WTC11 (cell line): ENCODE results near the gene SEC22A. TPM values are rescaled to one million over a fixed set of nuclear protein-coding genes. Genes with fewer than 3 reads are reported as not detected.

Experiments used
- ATAC-seq: fragments of 200-7000 bp; cut with Tn5 transposase; 2 replicates; pipeline ENCODE4 v1.10.0; 2021; ENCODE audit warnings: mild to moderate bottlenecking, moderate library complexity
- CTCF ChIA-PET: fragments of 300-600 bp; sonication (Branson Sonifier 250); formaldehyde crosslinking; loops from one replicate; lab custom pipeline; 2021; ENCODE audit warnings: antibody characterized with exemption; lab: Charles Lee
- POLR2A ChIA-PET: fragments of 350-600 bp; sonication (Branson Sonifier 250); formaldehyde crosslinking; loops from one replicate; lab custom pipeline; 2021; ENCODE audit warnings: antibody characterized with exemption; lab: Charles Lee
- DNase-seq: peaks from one replicate; pipeline ENCODE4 v3.0.0; 2021; ENCODE audit warnings: low spot score
- H3K27ac Mint-ChIP-seq: 2 replicates; pipeline ENCODE4 v1.8.0; 2021; ENCODE audit warnings: mixed read lengths
- H3K27me3 Mint-ChIP-seq: 2 replicates; pipeline ENCODE4 v1.8.0; 2021; ENCODE audit warnings: low read depth, mild to moderate bottlenecking, moderate library complexity, mixed read lengths
- H3K36me3 Mint-ChIP-seq: 2 replicates; pipeline ENCODE4 v1.8.0; 2021; ENCODE audit warnings: mixed read lengths
- H3K4me1 Mint-ChIP-seq: 2 replicates; pipeline ENCODE4 v1.8.0; 2022; ENCODE audit warnings: mixed read lengths
- H3K4me3 Mint-ChIP-seq: 2 replicates; pipeline ENCODE4 v1.8.0; 2021; ENCODE audit warnings: mild to moderate bottlenecking, moderate library complexity, mixed read lengths
- H3K9me3 Mint-ChIP-seq: 2 replicates; pipeline ENCODE4 v1.8.0; 2021; ENCODE audit warnings: mixed read lengths
- CREM ChIP-seq: sonication (generic); formaldehyde crosslinking; IDR thresholded peaks from 2 replicates; pipeline ENCODE4 v1.8.1; 2022; ENCODE audit warnings: mild to moderate bottlenecking, missing genetic modification reagents, moderate library complexity
- ELF4 ChIP-seq: sonication (generic); formaldehyde crosslinking; IDR thresholded peaks from 2 replicates; pipeline ENCODE4 v1.8.1; 2022; ENCODE audit warnings: low read depth, mild to moderate bottlenecking, moderate library complexity, missing genetic modification reagents
- ESRRA ChIP-seq: sonication (generic); formaldehyde crosslinking; IDR thresholded peaks from 2 replicates; pipeline ENCODE4 v1.8.1; 2022; ENCODE audit warnings: mild to moderate bottlenecking, missing genetic modification reagents, borderline replicate concordance
- FOXP1 ChIP-seq: sonication (generic); formaldehyde crosslinking; IDR thresholded peaks from 2 replicates; pipeline ENCODE4 v1.8.0; 2022; ENCODE audit warnings: missing genetic modification reagents, mild to moderate bottlenecking, moderate library complexity, borderline replicate concordance
- NFATC4 ChIP-seq: fragments of 250-450 bp; sonication (Bioruptor Pico); IDR thresholded peaks from 2 replicates; pipeline ENCODE4 v1.9.0; 2021; ENCODE audit warnings: mild to moderate bottlenecking
- NFE2L1 ChIP-seq: sonication (generic); formaldehyde crosslinking; IDR thresholded peaks from 2 replicates; pipeline ENCODE4 v1.8.1; 2023; ENCODE audit warnings: missing genetic modification reagents
- NR1H2 ChIP-seq: sonication (generic); formaldehyde crosslinking; IDR thresholded peaks from 2 replicates; pipeline ENCODE4 v1.9.0; 2021; ENCODE audit warnings: mild to moderate bottlenecking, moderate library complexity, missing genetic modification reagents
- NR3C1 ChIP-seq: sonication (generic); formaldehyde crosslinking; conservative IDR thresholded peaks from 2 replicates; pipeline ENCODE4 v1.8.1; 2023; ENCODE audit warnings: low read depth, mild to moderate bottlenecking, missing genetic modification reagents
- SMAD3 ChIP-seq: sonication (generic); formaldehyde crosslinking; IDR thresholded peaks from 2 replicates; pipeline ENCODE4 v1.8.0; 2022; ENCODE audit warnings: missing genetic modification reagents, mild to moderate bottlenecking, borderline replicate concordance
- ZNF263 ChIP-seq: sonication (generic); formaldehyde crosslinking; IDR thresholded peaks from 2 replicates; pipeline ENCODE4 v1.8.1; 2022; ENCODE audit warnings: low read depth, mild to moderate bottlenecking, moderate library complexity, missing genetic modification reagents
- total RNA-seq: library from RNA; stranded (reverse); gene quantifications from 3 replicates; pipeline ENCODE4 v1.2.3, GENCODE V29; 2021
- TF ChIP-seq, protein P1 (sequence below): sonication (generic); formaldehyde crosslinking; IDR thresholded peaks from 2 replicates; pipeline ENCODE4 v1.8.1; 2023; ENCODE audit warnings: mild to moderate bottlenecking, missing genetic modification reagents, moderate library complexity
- TF ChIP-seq, protein P2 (sequence below): fragments of 250-450 bp; sonication (Bioruptor Pico); IDR thresholded peaks from 2 replicates; pipeline ENCODE4 v1.9.0; 2021; ENCODE audit warnings: mild to moderate bottlenecking
- TF ChIP-seq, protein P3 (sequence below): sonication (generic); formaldehyde crosslinking; IDR thresholded peaks from 2 replicates; pipeline ENCODE4 v1.8.0; 2023; ENCODE audit warnings: mild to moderate bottlenecking, missing genetic modification reagents
- TF ChIP-seq, protein P4 (sequence below): sonication (generic); formaldehyde crosslinking; IDR thresholded peaks from 2 replicates; pipeline ENCODE4 v1.8.1; 2023; ENCODE audit warnings: mild to moderate bottlenecking, missing genetic modification reagents
- TF ChIP-seq, protein P5 (sequence below): sonication (generic); formaldehyde crosslinking; conservative IDR thresholded peaks from 2 replicates; pipeline ENCODE4 v1.8.1; 2022; ENCODE audit warnings: mild to moderate bottlenecking, missing genetic modification reagents
- TF ChIP-seq, protein P6 (sequence below): sonication (generic); formaldehyde crosslinking; IDR thresholded peaks from 2 replicates; pipeline ENCODE4 v1.8.0; 2022; ENCODE audit warnings: mild to moderate bottlenecking, missing genetic modification reagents
- TF ChIP-seq, protein P7 (sequence below): sonication (generic); formaldehyde crosslinking; IDR thresholded peaks from 2 replicates; pipeline ENCODE4 v1.8.1; 2022; ENCODE audit warnings: mild to moderate bottlenecking, missing genetic modification reagents, moderate library complexity, borderline replicate concordance
- TF ChIP-seq, protein P8 (sequence below): fragments of 250-450 bp; sonication (Bioruptor Pico); IDR thresholded peaks from 2 replicates; pipeline ENCODE4 v1.9.0; 2021; ENCODE audit warnings: moderate library complexity, mild to moderate bottlenecking, inconsistent platforms, borderline replicate concordance
- TF ChIP-seq, protein P9 (sequence below): fragments of 250-450 bp; sonication (Bioruptor Pico); IDR thresholded peaks from 2 replicates; pipeline ENCODE4 v1.8.0; 2021; ENCODE audit warnings: mild to moderate bottlenecking
- TF ChIP-seq, protein P10 (sequence below): sonication (generic); formaldehyde crosslinking; IDR thresholded peaks from 2 replicates; pipeline ENCODE4 v1.8.1; 2022; ENCODE audit warnings: mild to moderate bottlenecking, moderate library complexity, missing genetic modification reagents

Gene SEC22A
- total RNA-seq, 1 experiment from 2014 or later, result 12.6 TPM

DNA sequence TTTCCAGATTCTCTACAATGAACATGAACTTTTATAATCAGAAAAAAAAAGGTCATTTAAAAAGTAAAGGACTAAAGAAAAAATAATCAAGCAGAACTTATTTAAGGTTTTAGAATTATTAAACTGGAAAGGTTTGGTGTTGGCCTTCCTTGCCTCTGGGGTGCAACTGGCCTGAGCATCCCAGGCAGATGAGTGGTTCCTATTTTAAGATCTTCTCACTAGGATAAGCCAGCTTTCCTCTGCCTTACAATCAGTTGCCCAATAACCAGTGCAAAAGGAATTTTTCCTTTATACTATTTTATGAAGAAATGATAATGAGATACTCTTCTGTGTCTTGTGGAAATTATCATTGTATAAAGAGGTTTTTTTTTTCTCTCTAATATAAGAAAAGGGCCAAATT is 56.6 kb downstream of the SEC22A start:
- DNase-seq, result no peak
- Mint-ChIP-seq H3K4me1 (peaks cover 9% of the 10 kb centered on the region), H3K27ac (no peak overlapping the region), H3K36me3 (no peaks in the 10 kb centered on the region), H3K27me3 (no peaks in the 10 kb centered on the region), H3K9me3 (no peaks in the 10 kb centered on the region), H3K4me3 (no peak overlapping the region)
- CTCF ChIA-PET, result interaction anchor here (0.6 kb wide), 2 partner anchors 11 to 146 kb away, joined by 3 to 6 read pairs; no protein-coding TSS in a partner anchor
- TF ChIP-seq, protein P1, sequence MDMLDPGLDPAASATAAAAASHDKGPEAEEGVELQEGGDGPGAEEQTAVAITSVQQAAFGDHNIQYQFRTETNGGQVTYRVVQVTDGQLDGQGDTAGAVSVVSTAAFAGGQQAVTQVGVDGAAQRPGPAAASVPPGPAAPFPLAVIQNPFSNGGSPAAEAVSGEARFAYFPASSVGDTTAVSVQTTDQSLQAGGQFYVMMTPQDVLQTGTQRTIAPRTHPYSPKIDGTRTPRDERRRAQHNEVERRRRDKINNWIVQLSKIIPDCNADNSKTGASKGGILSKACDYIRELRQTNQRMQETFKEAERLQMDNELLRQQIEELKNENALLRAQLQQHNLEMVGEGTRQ (CRISPR knock-in tag), result no peak
- TF ChIP-seq, protein P2, sequence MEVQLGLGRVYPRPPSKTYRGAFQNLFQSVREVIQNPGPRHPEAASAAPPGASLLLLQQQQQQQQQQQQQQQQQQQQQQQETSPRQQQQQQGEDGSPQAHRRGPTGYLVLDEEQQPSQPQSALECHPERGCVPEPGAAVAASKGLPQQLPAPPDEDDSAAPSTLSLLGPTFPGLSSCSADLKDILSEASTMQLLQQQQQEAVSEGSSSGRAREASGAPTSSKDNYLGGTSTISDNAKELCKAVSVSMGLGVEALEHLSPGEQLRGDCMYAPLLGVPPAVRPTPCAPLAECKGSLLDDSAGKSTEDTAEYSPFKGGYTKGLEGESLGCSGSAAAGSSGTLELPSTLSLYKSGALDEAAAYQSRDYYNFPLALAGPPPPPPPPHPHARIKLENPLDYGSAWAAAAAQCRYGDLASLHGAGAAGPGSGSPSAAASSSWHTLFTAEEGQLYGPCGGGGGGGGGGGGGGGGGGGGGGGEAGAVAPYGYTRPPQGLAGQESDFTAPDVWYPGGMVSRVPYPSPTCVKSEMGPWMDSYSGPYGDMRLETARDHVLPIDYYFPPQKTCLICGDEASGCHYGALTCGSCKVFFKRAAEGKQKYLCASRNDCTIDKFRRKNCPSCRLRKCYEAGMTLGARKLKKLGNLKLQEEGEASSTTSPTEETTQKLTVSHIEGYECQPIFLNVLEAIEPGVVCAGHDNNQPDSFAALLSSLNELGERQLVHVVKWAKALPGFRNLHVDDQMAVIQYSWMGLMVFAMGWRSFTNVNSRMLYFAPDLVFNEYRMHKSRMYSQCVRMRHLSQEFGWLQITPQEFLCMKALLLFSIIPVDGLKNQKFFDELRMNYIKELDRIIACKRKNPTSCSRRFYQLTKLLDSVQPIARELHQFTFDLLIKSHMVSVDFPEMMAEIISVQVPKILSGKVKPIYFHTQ, result no peak
- no peak for TF ChIP-seq ELF4 (CRISPR knock-in tag)
- TF ChIP-seq, protein P3, sequence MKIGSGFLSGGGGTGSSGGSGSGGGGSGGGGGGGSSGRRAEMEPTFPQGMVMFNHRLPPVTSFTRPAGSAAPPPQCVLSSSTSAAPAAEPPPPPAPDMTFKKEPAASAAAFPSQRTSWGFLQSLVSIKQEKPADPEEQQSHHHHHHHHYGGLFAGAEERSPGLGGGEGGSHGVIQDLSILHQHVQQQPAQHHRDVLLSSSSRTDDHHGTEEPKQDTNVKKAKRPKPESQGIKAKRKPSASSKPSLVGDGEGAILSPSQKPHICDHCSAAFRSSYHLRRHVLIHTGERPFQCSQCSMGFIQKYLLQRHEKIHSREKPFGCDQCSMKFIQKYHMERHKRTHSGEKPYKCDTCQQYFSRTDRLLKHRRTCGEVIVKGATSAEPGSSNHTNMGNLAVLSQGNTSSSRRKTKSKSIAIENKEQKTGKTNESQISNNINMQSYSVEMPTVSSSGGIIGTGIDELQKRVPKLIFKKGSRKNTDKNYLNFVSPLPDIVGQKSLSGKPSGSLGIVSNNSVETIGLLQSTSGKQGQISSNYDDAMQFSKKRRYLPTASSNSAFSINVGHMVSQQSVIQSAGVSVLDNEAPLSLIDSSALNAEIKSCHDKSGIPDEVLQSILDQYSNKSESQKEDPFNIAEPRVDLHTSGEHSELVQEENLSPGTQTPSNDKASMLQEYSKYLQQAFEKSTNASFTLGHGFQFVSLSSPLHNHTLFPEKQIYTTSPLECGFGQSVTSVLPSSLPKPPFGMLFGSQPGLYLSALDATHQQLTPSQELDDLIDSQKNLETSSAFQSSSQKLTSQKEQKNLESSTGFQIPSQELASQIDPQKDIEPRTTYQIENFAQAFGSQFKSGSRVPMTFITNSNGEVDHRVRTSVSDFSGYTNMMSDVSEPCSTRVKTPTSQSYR (CRISPR knock-in tag), result no peak
- TF ChIP-seq ZNF263 (CRISPR knock-in tag), result no peak
- TF ChIP-seq, protein P4, sequence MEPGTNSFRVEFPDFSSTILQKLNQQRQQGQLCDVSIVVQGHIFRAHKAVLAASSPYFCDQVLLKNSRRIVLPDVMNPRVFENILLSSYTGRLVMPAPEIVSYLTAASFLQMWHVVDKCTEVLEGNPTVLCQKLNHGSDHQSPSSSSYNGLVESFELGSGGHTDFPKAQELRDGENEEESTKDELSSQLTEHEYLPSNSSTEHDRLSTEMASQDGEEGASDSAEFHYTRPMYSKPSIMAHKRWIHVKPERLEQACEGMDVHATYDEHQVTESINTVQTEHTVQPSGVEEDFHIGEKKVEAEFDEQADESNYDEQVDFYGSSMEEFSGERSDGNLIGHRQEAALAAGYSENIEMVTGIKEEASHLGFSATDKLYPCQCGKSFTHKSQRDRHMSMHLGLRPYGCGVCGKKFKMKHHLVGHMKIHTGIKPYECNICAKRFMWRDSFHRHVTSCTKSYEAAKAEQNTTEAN, result no peak
- no peak for TF ChIP-seq CREM (CRISPR knock-in tag)
- TF ChIP-seq, protein P5, sequence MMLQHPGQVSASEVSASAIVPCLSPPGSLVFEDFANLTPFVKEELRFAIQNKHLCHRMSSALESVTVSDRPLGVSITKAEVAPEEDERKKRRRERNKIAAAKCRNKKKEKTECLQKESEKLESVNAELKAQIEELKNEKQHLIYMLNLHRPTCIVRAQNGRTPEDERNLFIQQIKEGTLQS, result no peak
- TF ChIP-seq NR3C1 (CRISPR knock-in tag), result no peak
- TF ChIP-seq, protein P6, sequence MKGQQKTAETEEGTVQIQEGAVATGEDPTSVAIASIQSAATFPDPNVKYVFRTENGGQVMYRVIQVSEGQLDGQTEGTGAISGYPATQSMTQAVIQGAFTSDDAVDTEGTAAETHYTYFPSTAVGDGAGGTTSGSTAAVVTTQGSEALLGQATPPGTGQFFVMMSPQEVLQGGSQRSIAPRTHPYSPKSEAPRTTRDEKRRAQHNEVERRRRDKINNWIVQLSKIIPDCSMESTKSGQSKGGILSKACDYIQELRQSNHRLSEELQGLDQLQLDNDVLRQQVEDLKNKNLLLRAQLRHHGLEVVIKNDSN (CRISPR knock-in tag), result no peak
- TF ChIP-seq, protein P7, sequence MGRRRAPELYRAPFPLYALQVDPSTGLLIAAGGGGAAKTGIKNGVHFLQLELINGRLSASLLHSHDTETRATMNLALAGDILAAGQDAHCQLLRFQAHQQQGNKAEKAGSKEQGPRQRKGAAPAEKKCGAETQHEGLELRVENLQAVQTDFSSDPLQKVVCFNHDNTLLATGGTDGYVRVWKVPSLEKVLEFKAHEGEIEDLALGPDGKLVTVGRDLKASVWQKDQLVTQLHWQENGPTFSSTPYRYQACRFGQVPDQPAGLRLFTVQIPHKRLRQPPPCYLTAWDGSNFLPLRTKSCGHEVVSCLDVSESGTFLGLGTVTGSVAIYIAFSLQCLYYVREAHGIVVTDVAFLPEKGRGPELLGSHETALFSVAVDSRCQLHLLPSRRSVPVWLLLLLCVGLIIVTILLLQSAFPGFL, result no peak
- TF ChIP-seq NFATC4 (CRISPR knock-in tag), result no peak
- no peak for TF ChIP-seq SMAD3 (CRISPR knock-in tag)
- TF ChIP-seq NR1H2 (CRISPR knock-in tag), result no peak
- TF ChIP-seq NFE2L1 (CRISPR knock-in tag), result no peak
- TF ChIP-seq, protein P8, sequence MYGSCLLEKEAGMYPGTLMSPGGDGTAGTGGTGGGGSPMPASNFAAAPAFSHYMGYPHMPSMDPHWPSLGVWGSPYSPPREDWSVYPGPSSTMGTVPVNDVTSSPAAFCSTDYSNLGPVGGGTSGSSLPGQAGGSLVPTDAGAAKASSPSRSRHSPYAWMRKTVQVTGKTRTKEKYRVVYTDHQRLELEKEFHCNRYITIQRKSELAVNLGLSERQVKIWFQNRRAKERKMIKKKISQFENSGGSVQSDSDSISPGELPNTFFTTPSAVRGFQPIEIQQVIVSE (CRISPR knock-in tag), result no peak
- TF ChIP-seq, protein P9, sequence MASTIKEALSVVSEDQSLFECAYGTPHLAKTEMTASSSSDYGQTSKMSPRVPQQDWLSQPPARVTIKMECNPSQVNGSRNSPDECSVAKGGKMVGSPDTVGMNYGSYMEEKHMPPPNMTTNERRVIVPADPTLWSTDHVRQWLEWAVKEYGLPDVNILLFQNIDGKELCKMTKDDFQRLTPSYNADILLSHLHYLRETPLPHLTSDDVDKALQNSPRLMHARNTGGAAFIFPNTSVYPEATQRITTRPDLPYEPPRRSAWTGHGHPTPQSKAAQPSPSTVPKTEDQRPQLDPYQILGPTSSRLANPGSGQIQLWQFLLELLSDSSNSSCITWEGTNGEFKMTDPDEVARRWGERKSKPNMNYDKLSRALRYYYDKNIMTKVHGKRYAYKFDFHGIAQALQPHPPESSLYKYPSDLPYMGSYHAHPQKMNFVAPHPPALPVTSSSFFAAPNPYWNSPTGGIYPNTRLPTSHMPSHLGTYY (CRISPR knock-in tag), result no peak
- TF ChIP-seq FOXP1 (CRISPR knock-in tag), result no peak
- TF ChIP-seq, protein P10, sequence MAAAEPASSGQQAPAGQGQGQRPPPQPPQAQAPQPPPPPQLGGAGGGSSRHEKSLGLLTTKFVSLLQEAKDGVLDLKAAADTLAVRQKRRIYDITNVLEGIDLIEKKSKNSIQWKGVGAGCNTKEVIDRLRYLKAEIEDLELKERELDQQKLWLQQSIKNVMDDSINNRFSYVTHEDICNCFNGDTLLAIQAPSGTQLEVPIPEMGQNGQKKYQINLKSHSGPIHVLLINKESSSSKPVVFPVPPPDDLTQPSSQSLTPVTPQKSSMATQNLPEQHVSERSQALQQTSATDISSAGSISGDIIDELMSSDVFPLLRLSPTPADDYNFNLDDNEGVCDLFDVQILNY, result no peak
- no peak for TF ChIP-seq ESRRA (CRISPR knock-in tag)
- ATAC-seq, result no peak
- POLR2A ChIA-PET, result no interaction called here
